ENCODE data around the gene MBTPS1. TPM values are rescaled to one million over a fixed set of nuclear protein-coding genes. Genes with fewer than 3 reads are reported as not detected.
A peak's percentile ranks its signal among the peaks of the same experiment; 100 is the strongest.

The MBTPS1 gene
- total RNA-seq, 1 experiment from 2014 or later, result 130 TPM

- Mint-ChIP-seq H3K4me3 (ENCODE audit: low read depth, unreplicated experiment) (peak overlapping the region; percentile 95), H3K27ac (ENCODE audit: unreplicated experiment) (peak overlapping the region; percentile 87), H3K36me3 (ENCODE audit: insufficient read depth, unreplicated experiment) (peaks cover 22% of the 10 kb centered on the region), H3K4me1 (ENCODE audit: low read depth, unreplicated experiment) (no peaks in the 10 kb centered on the region), H3K27me3 (ENCODE audit: unreplicated experiment) (no peaks in the 10 kb centered on the region), H3K9me3 (ENCODE audit: low read depth, unreplicated experiment) (no peaks in the 10 kb centered on the region)
- CTCF ChIA-PET, result interaction anchor here (0.8 to 1.3 kb wide), 5 partner anchors 12 to 164 kb away, joined by 3 to 6 read pairs (median 4); partner anchors contain the start of genes MBTPS1 and TAF1C
- intact Hi-C loops (cut with micrococcal nuclease; ENCODE audit: unreplicated experiment), result loop anchor here (1.0 kb wide), 1 partner anchor 31 kb away; no protein-coding TSS in a partner anchor
- peak; percentile 51 for DNase-seq
- no peak for TF ChIP-seq CTCF (IDR thresholded peaks at IDR 0.05; ENCODE audit: unreplicated experiment)
- BruUV-seq (replicated peaks), result no TSS peak
These were observed 27.6 kb upstream of the MBTPS1 start for GRCh38 chr16:84144209-84144858.

- TF ChIP-seq CTCF (IDR thresholded peaks at IDR 0.05; ENCODE audit: unreplicated experiment), result no peak
- intact Hi-C loops (cut with micrococcal nuclease; ENCODE audit: unreplicated experiment), result loop anchor here (1.0 kb wide), 1 partner anchor 32 kb away; no protein-coding TSS in a partner anchor
- H3K4me1 Mint-ChIP-seq (ENCODE audit: low read depth, unreplicated experiment), result peaks cover 5% of the 10 kb centered on the region
- no peaks in the 10 kb centered on the region for H3K27me3 Mint-ChIP-seq (ENCODE audit: unreplicated experiment)
- no peaks in the 10 kb centered on the region for H3K9me3 Mint-ChIP-seq (ENCODE audit: low read depth, unreplicated experiment)
- CTCF ChIA-PET, result interaction anchor here (0.8 to 1.0 kb wide), 2 partner anchors 59 to 164 kb away, joined by 3 read pairs; no protein-coding TSS in a partner anchor
- peaks cover 22% of the 10 kb centered on the region for H3K36me3 Mint-ChIP-seq (ENCODE audit: insufficient read depth, unreplicated experiment)
- no TSS peak for BruUV-seq (replicated peaks)
- H3K4me3 Mint-ChIP-seq (ENCODE audit: low read depth, unreplicated experiment), result peak overlapping the region; percentile 95
- no peak for DNase-seq
- peak overlapping the region; percentile 87 for H3K27ac Mint-ChIP-seq (ENCODE audit: unreplicated experiment)
These were observed 27.1 kb upstream of the MBTPS1 start for GRCh38 chr16:84143784-84144199.

- no TSS peak for BruUV-seq (replicated peaks)
- no peak overlapping the region for H3K4me3 Mint-ChIP-seq (ENCODE audit: low read depth, unreplicated experiment)
- no peaks in the 10 kb centered on the region for H3K27me3 Mint-ChIP-seq (ENCODE audit: unreplicated experiment)
- DNase-seq, result no peak
- intact Hi-C loops (cut with micrococcal nuclease; ENCODE audit: unreplicated experiment), result no loop called here
- H3K36me3 Mint-ChIP-seq (ENCODE audit: insufficient read depth, unreplicated experiment), result peaks cover 22% of the 10 kb centered on the region
- H3K27ac Mint-ChIP-seq (ENCODE audit: unreplicated experiment), result no peak overlapping the region
- CTCF ChIA-PET, result no interaction called here
- no peak for TF ChIP-seq CTCF (IDR thresholded peaks at IDR 0.05; ENCODE audit: unreplicated experiment)
- peaks cover 9% of the 10 kb centered on the region for H3K4me1 Mint-ChIP-seq (ENCODE audit: low read depth, unreplicated experiment)
- no peaks in the 10 kb centered on the region for H3K9me3 Mint-ChIP-seq (ENCODE audit: low read depth, unreplicated experiment)
These were observed 26.3 kb upstream of the MBTPS1 start for GRCh38 chr16:84143081-84143480.

GRCh38 chr16:84141143-84141670 lies 24.5 kb upstream of the MBTPS1 start:
- H3K27me3 Mint-ChIP-seq (ENCODE audit: unreplicated experiment), result no peaks in the 10 kb centered on the region
- H3K27ac Mint-ChIP-seq (ENCODE audit: unreplicated experiment), result no peak overlapping the region
- DNase-seq, result peak; percentile 15
- no TSS peak for BruUV-seq (replicated peaks)
- peaks cover 9% of the 10 kb centered on the region for H3K4me1 Mint-ChIP-seq (ENCODE audit: low read depth, unreplicated experiment)
- intact Hi-C loops (cut with micrococcal nuclease; ENCODE audit: unreplicated experiment), result no loop called here
- H3K4me3 Mint-ChIP-seq (ENCODE audit: low read depth, unreplicated experiment), result no peak overlapping the region
- peaks cover 22% of the 10 kb centered on the region for H3K36me3 Mint-ChIP-seq (ENCODE audit: insufficient read depth, unreplicated experiment)
- H3K9me3 Mint-ChIP-seq (ENCODE audit: low read depth, unreplicated experiment), result no peaks in the 10 kb centered on the region
- CTCF ChIA-PET, result no interaction called here
- no peak for TF ChIP-seq CTCF (IDR thresholded peaks at IDR 0.05; ENCODE audit: unreplicated experiment)
